Measurements from ENCODE around the gene AHCY. TPM values are rescaled to one million over a fixed set of nuclear protein-coding genes. Genes with fewer than 3 reads are reported as not detected.
"Not testable (repeated sequence)": the region's sequence is repeated elsewhere in the genome, so short reads cannot be mapped to it uniquely, and the experiment has no call there.

Gene AHCY
- total RNA-seq, 6 experiments from 2014 or later, result 66.5 to 142 (median 111) TPM

- no peak for TF ChIP-seq POLR2A (IDR thresholded peaks at IDR 0.05)
- TF ChIP-seq CTCF (IDR thresholded peaks at IDR 0.05), result no peak
- no peaks in the 10 kb centered on the region for H3K27me3 ChIP-seq
- no peak overlapping the region for H3K4me3 ChIP-seq
- H3K4me1 ChIP-seq, result peaks cover 0 to 10% (median 2%) of the 10 kb centered on the region in 4 donors
- 15% methylated on average over 1 of the region's 1 CpG for WGBS (ENCODE audit: insufficient coverage, low coverage, low lambda C conversion rate, missing lambda C conversion rate)
- no peaks in the 10 kb centered on the region for H3K36me3 ChIP-seq
- H3K9me3 ChIP-seq, result no peaks in the 10 kb centered on the region
- peak; percentile 68 to 76 (median 72) for ATAC-seq
- intact Hi-C loops (cut with DNase I), result no loop called here
- no peak overlapping the region for H3K27ac ChIP-seq
- DNase-seq, result no peak
Measured at GRCh38 chr20:34254979-34255378, 48.2 kb downstream of the AHCY start.

- H3K9me3 ChIP-seq; DNase-seq; H3K4me3 ChIP-seq; intact Hi-C loops (cut with DNase I); H3K27me3 ChIP-seq; ATAC-seq; H3K36me3 ChIP-seq; H3K27ac ChIP-seq: not testable (repeated sequence)
- H3K4me1 ChIP-seq, result peaks cover 0 to 10% (median 2%) of the 10 kb centered on the region in 4 donors
- WGBS (ENCODE audit: insufficient coverage, low coverage, low lambda C conversion rate, missing lambda C conversion rate), result 83% methylated on average over 3 of the region's 7 CpGs
Measured at GRCh38 chr20:34252431-34253086, 50.6 kb downstream of the AHCY start.

GRCh38 chr20:34251619-34252018 is 51.5 kb downstream of the AHCY start:
- no peaks in the 10 kb centered on the region for H3K36me3 ChIP-seq
- ATAC-seq, result no peak
- H3K4me1 ChIP-seq, result peaks cover 0 to 10% (median 2%) of the 10 kb centered on the region in 4 donors
- TF ChIP-seq CTCF (IDR thresholded peaks at IDR 0.05) (no peak), POLR2A (IDR thresholded peaks at IDR 0.05) (no peak)
- intact Hi-C loops (cut with DNase I), result no loop called here
- no peaks in the 10 kb centered on the region for H3K9me3 ChIP-seq
- H3K4me3 ChIP-seq, result no peak overlapping the region
- 100% methylated on average over 2 of the region's 2 CpGs for WGBS (ENCODE audit: insufficient coverage, low coverage, low lambda C conversion rate, missing lambda C conversion rate)
- DNase-seq, result no peak
- no peaks in the 10 kb centered on the region for H3K27me3 ChIP-seq
- no peak overlapping the region for H3K27ac ChIP-seq

GRCh38 chr20:34250005-34250404 is 53.1 kb downstream of the AHCY start:
- Histone ChIP-seq H3K9me3 (no peaks in the 10 kb centered on the region), H3K27me3 (no peaks in the 10 kb centered on the region), H3K4me3 (no peak overlapping the region), H3K27ac (no peak overlapping the region), H3K36me3 (no peaks in the 10 kb centered on the region), H3K4me1 (peaks cover 0 to 3% (median under 1%) of the 10 kb centered on the region in 4 donors)
- TF ChIP-seq CTCF (IDR thresholded peaks at IDR 0.05) (no peak), POLR2A (IDR thresholded peaks at IDR 0.05) (no peak)
- DNase-seq (no peak), ATAC-seq (no peak)
- intact Hi-C loops (cut with DNase I), result no loop called here

- TF ChIP-seq CTCF (IDR thresholded peaks at IDR 0.05), result no peak
- WGBS (ENCODE audit: insufficient coverage, low coverage, low lambda C conversion rate, missing lambda C conversion rate), result 50% methylated on average over 4 of the region's 6 CpGs
- Histone ChIP-seq H3K9me3 (no peaks in the 10 kb centered on the region), H3K27me3 (no peaks in the 10 kb centered on the region), H3K36me3 (no peaks in the 10 kb centered on the region), H3K4me1 (no peaks in the 10 kb centered on the region), H3K27ac (no peak overlapping the region), H3K4me3 (no peak overlapping the region)
- peak; percentile 31 to 72 (median 47) for ATAC-seq
- DNase-seq, result no peak
- intact Hi-C loops (cut with DNase I), result no loop called here
Measured at GRCh38 chr20:34249291-34249690, 53.9 kb downstream of the AHCY start.
